GM18873 (cell line): ENCODE measurements around the gene GPR101.
"Not testable (repeated sequence)": the region's sequence is repeated elsewhere in the genome, so short reads cannot be mapped to it uniquely, and the experiment has no call there.

Source experiments
- ATAC-seq: cut with Tn5 transposase; IDR thresholded peaks from one replicate; pipeline ENCODE4 v1.9.1; 2021; ENCODE audit warnings: mild to moderate bottlenecking, moderate library complexity, moderate number of reproducible peaks; ENCODE audit not compliant: unreplicated experiment, low FRiP score

The GPR101 gene

DNA sequence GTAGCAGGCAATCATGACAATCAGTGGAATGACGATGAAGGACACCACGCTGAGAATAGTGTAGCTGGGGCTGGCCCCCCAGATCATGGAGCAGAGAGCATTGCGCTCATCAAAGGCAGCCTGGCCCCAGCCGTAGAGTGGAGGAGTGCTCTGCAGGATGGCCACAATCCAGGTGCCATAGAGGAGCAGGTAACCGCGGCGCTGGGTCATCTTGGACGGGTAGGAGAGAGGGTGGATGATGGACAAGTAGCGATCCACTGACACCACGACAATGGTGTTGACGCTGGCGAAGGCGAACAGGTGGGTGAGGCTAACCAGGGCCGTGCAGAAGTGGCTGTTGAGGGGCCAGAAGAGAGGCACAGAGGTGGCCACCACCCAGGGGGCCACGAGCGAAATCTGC lies 2.8 kb downstream of the GPR101 start:
- ATAC-seq: no peak

- no peak for ATAC-seq
Measured at GRCh38 chrX:137028699-137029098, 5.1 kb downstream of the GPR101 start.

DNA sequence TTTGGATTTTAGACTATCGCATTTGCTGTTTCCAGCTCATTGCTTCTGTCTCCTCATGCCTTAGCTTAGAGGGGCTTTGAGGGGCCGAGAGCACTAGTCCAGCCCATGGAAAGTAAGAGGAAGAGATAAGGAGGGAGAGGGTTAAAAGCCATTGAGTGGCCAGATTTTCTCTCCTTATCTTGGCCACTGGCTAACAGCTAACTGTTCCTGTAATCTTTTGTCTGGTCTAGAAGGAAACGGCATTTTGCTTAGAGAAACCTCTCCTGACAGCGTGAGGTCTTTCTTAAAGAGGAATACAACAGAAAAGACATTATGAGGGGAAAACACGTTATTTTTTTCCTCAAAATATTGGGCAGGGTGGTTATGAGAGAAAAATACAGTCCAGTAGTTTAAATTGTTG lies 7.9 kb downstream of the GPR101 start:
- ATAC-seq: no peak

GRCh38 chrX:137000236-137000635 lies 33.6 kb downstream of the GPR101 start:
- not testable (repeated sequence) for ATAC-seq

DNA sequence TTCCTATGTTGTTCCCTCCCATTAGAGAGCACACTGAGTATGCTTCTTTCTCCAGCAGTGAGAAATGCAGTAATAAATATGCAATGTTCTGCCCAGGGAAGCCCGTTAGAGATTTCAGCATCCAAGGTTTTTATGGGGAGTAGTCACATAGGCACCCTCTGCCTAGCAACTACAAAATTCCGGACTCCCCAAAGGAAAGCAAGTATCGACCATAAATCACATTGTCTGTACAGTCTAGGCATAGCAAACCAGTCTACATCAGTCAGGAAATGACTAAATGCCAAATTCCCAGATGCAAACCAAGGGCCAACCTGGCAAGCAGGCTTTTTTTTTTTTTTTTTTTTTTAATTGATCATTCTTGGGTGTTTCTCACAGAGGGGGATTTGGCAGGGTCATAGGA lies 34.8 kb downstream of the GPR101 start:
- ATAC-seq: no peak
